HEK293 (cell line): ENCODE measurements around the gene ERAP2.

Experiments used
- CTCF ChIA-PET: fragments of 350-600 bp; formaldehyde crosslinking; extraction: SDS; loops from one replicate; lab custom pipeline; 2021; ENCODE audit warnings: antibody characterized with exemption; lab: Yijun Ruan, JAX
- POLR2A ChIA-PET: fragments of 300-600 bp; formaldehyde crosslinking; extraction: SDS; loops from one replicate; lab custom pipeline; 2020; ENCODE audit warnings: antibody characterized with exemption, inconsistent platforms; lab: Yijun Ruan, JAX
- H3K27ac ChIP-seq: fragments of 200-500 bp; sonication (Bioruptor generic); 2 replicates; pipeline ENCODE4 v1.5.1; 2014; ENCODE audit warnings: low read depth, low read length, control low read depth, inconsistent platforms; ENCODE audit errors: extremely low read depth
- H3K36me3 ChIP-seq, 2 experiments: fragments of 200-500 bp in 1 of 2; sonication (Bioruptor generic) in 1 of 2; 1 replicate in 1 of 2; 2 replicates in 1 of 2; pipeline ENCODE4 v1.5.1; 2014 to 2017; ENCODE audit warnings: inconsistent platforms in 2 of 2, low read length in 2 of 2; ENCODE audit not compliant: control insufficient read depth in 2 of 2, insufficient read depth in 1 of 2
- H3K4me1 ChIP-seq: fragments of 200-500 bp; sonication (Bioruptor generic); 2 replicates; pipeline ENCODE4 v1.5.1; 2014; ENCODE audit warnings: mild to moderate bottlenecking, low read length, inconsistent platforms; ENCODE audit not compliant: control insufficient read depth, insufficient read depth
- H3K4me3 ChIP-seq: 2 replicates; pipeline ENCODE4 v1.5.1; 2011; ENCODE audit warnings: low read depth, mild to moderate bottlenecking, control low read depth, low read length, moderate library complexity
- H3K9me3 ChIP-seq: fragments of 200-500 bp; sonication (Bioruptor generic); 2 replicates; pipeline ENCODE4 v1.5.1; 2014; ENCODE audit warnings: low read depth, low read length, inconsistent platforms; ENCODE audit not compliant: control insufficient read depth, insufficient read depth
- BCL11A ChIP-seq: fragments of 450-650 bp; formaldehyde crosslinking; IDR thresholded peaks from 2 replicates; pipeline ENCODE4 v1.5.1; 2016; ENCODE audit warnings: low read depth, missing biosample characterization, missing genetic modification characterization
- GLIS1 ChIP-seq: fragments of 450-650 bp; formaldehyde crosslinking; IDR thresholded peaks from 2 replicates; pipeline ENCODE4 v1.5.1; 2016; ENCODE audit warnings: missing biosample characterization, missing genetic modification characterization
- KLF1 ChIP-seq: fragments of 450-650 bp; formaldehyde crosslinking; IDR thresholded peaks from 2 replicates; pipeline ENCODE4 v1.5.1; 2016; ENCODE audit warnings: missing biosample characterization, missing genetic modification characterization
- PRDM1 ChIP-seq: fragments of 450-650 bp; formaldehyde crosslinking; IDR thresholded peaks from 2 replicates; pipeline ENCODE4; 2016; ENCODE audit warnings: missing biosample characterization, missing genetic modification characterization
- SALL2 ChIP-seq: fragments of 450-650 bp; formaldehyde crosslinking; IDR thresholded peaks from 2 replicates; pipeline ENCODE4 v1.5.0; 2017; ENCODE audit warnings: missing biosample characterization, mild to moderate bottlenecking, missing genetic modification characterization, borderline replicate concordance
- SP3 ChIP-seq: fragments of 450-650 bp; formaldehyde crosslinking; IDR thresholded peaks from 2 replicates; pipeline ENCODE4 v1.5.1; 2016; ENCODE audit warnings: missing biosample characterization, missing genetic modification characterization
- ZFHX2 ChIP-seq: fragments of 450-650 bp; formaldehyde crosslinking; conservative IDR thresholded peaks from 2 replicates; pipeline ENCODE4 v1.5.1; 2016; ENCODE audit warnings: missing biosample characterization, missing genetic modification characterization
- ZNF10 ChIP-seq: fragments of 450-650 bp; formaldehyde crosslinking; IDR thresholded peaks from 2 replicates; pipeline ENCODE4 v1.5.1; 2017; ENCODE audit warnings: missing biosample characterization, missing genetic modification characterization
- ZNF223 ChIP-seq: fragments of 450-650 bp; formaldehyde crosslinking; IDR thresholded peaks from 2 replicates; pipeline ENCODE4 v1.5.1; 2016; ENCODE audit warnings: missing biosample characterization, missing genetic modification characterization
- ZNF311 ChIP-seq: fragments of 450-650 bp; formaldehyde crosslinking; IDR thresholded peaks from 2 replicates; pipeline ENCODE4 v1.5.1; 2017; ENCODE audit warnings: missing biosample characterization, missing genetic modification characterization, borderline replicate concordance
- ZNF404 ChIP-seq: fragments of 450-650 bp; formaldehyde crosslinking; IDR thresholded peaks from 2 replicates; pipeline ENCODE4 v1.5.1; 2017; ENCODE audit warnings: missing biosample characterization, missing genetic modification characterization
- ZNF433 ChIP-seq: fragments of 450-650 bp; formaldehyde crosslinking; IDR thresholded peaks from 2 replicates; pipeline ENCODE4 v1.5.1; 2016; ENCODE audit warnings: missing biosample characterization, missing genetic modification characterization, low read depth
- ZNF521 ChIP-seq: fragments of 450-650 bp; formaldehyde crosslinking; IDR thresholded peaks from 2 replicates; pipeline ENCODE4 v1.5.1; 2017; ENCODE audit warnings: missing biosample characterization, mild to moderate bottlenecking, missing genetic modification characterization
- ZNF677 ChIP-seq: fragments of 450-650 bp; IDR thresholded peaks from 2 replicates; pipeline ENCODE4 v1.5.0; 2018; ENCODE audit warnings: missing biosample characterization, mild to moderate bottlenecking, missing genetic modification characterization, moderate library complexity
- TF ChIP-seq, protein P1 (sequence below): fragments of 450-650 bp; formaldehyde crosslinking; IDR thresholded peaks from 2 replicates; pipeline ENCODE4 v1.5.1; 2016; ENCODE audit warnings: missing biosample characterization, missing genetic modification characterization
- TF ChIP-seq, protein P2 (sequence below): fragments of 450-650 bp; formaldehyde crosslinking; IDR thresholded peaks from 2 replicates; pipeline ENCODE4 v1.5.1; 2017; ENCODE audit warnings: missing biosample characterization, missing genetic modification characterization
- TF ChIP-seq, protein P3 (sequence below): fragments of 450-650 bp; IDR thresholded peaks from 2 replicates; pipeline ENCODE4 v1.5.1; 2018; ENCODE audit warnings: missing biosample characterization, missing genetic modification characterization
- TF ChIP-seq, protein P4 (sequence below): fragments of 450-650 bp; formaldehyde crosslinking; IDR thresholded peaks from 2 replicates; pipeline ENCODE4 v1.5.1; 2016; ENCODE audit warnings: missing biosample characterization, missing genetic modification characterization
- TF ChIP-seq, protein P5 (sequence below): fragments of 450-650 bp; formaldehyde crosslinking; IDR thresholded peaks from 2 replicates; pipeline ENCODE4 v1.5.1; 2017; ENCODE audit warnings: missing biosample characterization, mild to moderate bottlenecking, missing genetic modification characterization, moderate library complexity
- TF ChIP-seq, protein P6 (sequence below): fragments of 450-650 bp; formaldehyde crosslinking; IDR thresholded peaks from 2 replicates; pipeline ENCODE4 v1.5.1; 2016; ENCODE audit warnings: missing biosample characterization, missing genetic modification characterization
- TF ChIP-seq, protein P7 (sequence below): fragments of 450-650 bp; formaldehyde crosslinking; IDR thresholded peaks from 2 replicates; pipeline ENCODE4 v1.5.1; 2016; ENCODE audit warnings: missing biosample characterization, missing genetic modification characterization

Gene ERAP2

DNA sequence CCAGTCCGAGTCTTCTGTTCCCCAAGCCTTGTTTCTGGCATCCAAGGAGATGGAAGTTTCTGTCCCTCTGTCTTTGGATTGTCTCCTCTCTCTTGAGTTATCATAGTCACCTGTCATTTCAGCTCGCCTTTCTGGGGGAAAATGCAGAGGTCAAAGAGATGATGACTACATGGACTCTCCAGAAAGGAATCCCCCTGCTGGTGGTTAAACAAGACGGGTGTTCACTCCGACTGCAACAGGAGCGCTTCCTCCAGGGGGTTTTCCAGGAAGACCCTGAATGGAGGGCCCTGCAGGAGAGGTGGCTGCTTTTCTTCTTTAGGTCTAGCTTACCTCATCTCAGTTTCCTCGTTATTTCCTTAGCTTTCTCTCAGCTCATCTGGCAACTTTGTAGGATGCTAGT is 25.1 kb downstream of the ERAP2 start:
- ChIA-PET POLR2A (no interaction called here), CTCF (interaction anchor here (1.0 to 1.8 kb wide), 3 partner anchors 16 to 112 kb away, joined by 3 to 5 read pairs (median 4); no protein-coding TSS in a partner anchor)
- no peak overlapping the region for H3K27ac ChIP-seq
- no peaks in the 10 kb centered on the region for H3K36me3 ChIP-seq
- H3K4me3 ChIP-seq: no peak overlapping the region
- H3K9me3 ChIP-seq: no peaks in the 10 kb centered on the region
- no peaks in the 10 kb centered on the region for H3K4me1 ChIP-seq
- TF ChIP-seq, protein P1, sequence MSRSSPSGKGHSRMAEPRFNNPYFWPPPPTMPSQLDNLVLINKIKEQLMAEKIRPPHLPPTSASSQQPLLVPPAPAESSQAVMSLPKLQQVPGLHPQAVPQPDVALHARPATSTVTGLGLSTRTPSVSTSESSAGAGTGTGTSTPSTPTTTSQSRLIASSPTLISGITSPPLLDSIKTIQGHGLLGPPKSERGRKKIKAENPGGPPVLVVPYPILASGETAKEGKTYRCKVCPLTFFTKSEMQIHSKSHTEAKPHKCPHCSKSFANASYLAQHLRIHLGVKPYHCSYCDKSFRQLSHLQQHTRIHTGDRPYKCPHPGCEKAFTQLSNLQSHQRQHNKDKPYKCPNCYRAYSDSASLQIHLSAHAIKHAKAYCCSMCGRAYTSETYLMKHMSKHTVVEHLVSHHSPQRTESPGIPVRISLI (tag by site-specific recombination): no peak
- TF ChIP-seq, protein P2, sequence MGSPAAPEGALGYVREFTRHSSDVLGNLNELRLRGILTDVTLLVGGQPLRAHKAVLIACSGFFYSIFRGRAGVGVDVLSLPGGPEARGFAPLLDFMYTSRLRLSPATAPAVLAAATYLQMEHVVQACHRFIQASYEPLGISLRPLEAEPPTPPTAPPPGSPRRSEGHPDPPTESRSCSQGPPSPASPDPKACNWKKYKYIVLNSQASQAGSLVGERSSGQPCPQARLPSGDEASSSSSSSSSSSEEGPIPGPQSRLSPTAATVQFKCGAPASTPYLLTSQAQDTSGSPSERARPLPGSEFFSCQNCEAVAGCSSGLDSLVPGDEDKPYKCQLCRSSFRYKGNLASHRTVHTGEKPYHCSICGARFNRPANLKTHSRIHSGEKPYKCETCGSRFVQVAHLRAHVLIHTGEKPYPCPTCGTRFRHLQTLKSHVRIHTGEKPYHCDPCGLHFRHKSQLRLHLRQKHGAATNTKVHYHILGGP: no peak
- TF ChIP-seq, protein P3, sequence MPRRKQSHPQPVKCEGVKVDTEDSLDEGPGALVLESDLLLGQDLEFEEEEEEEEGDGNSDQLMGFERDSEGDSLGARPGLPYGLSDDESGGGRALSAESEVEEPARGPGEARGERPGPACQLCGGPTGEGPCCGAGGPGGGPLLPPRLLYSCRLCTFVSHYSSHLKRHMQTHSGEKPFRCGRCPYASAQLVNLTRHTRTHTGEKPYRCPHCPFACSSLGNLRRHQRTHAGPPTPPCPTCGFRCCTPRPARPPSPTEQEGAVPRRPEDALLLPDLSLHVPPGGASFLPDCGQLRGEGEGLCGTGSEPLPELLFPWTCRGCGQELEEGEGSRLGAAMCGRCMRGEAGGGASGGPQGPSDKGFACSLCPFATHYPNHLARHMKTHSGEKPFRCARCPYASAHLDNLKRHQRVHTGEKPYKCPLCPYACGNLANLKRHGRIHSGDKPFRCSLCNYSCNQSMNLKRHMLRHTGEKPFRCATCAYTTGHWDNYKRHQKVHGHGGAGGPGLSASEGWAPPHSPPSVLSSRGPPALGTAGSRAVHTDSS (tag by site-specific recombination): no peak
- TF ChIP-seq, protein P4, sequence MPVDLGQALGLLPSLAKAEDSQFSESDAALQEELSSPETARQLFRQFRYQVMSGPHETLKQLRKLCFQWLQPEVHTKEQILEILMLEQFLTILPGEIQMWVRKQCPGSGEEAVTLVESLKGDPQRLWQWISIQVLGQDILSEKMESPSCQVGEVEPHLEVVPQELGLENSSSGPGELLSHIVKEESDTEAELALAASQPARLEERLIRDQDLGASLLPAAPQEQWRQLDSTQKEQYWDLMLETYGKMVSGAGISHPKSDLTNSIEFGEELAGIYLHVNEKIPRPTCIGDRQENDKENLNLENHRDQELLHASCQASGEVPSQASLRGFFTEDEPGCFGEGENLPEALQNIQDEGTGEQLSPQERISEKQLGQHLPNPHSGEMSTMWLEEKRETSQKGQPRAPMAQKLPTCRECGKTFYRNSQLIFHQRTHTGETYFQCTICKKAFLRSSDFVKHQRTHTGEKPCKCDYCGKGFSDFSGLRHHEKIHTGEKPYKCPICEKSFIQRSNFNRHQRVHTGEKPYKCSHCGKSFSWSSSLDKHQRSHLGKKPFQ (tag by site-specific recombination): no peak
- TF ChIP-seq, protein P5, sequence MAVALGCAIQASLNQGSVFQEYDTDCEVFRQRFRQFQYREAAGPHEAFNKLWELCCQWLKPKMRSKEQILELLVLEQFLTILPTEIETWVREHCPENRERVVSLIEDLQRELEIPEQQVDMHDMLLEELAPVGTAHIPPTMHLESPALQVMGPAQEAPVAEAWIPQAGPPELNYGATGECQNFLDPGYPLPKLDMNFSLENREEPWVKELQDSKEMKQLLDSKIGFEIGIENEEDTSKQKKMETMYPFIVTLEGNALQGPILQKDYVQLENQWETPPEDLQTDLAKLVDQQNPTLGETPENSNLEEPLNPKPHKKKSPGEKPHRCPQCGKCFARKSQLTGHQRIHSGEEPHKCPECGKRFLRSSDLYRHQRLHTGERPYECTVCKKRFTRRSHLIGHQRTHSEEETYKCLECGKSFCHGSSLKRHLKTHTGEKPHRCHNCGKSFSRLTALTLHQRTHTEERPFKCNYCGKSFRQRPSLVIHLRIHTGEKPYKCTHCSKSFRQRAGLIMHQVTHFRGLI (tag by site-specific recombination): no peak
- TF ChIP-seq BCL11A (tag by site-specific recombination) (no peak), PRDM1 (no peak), ZNF433 (no peak), SALL2 (no peak), ZNF311 (no peak)
- TF ChIP-seq, protein P6, sequence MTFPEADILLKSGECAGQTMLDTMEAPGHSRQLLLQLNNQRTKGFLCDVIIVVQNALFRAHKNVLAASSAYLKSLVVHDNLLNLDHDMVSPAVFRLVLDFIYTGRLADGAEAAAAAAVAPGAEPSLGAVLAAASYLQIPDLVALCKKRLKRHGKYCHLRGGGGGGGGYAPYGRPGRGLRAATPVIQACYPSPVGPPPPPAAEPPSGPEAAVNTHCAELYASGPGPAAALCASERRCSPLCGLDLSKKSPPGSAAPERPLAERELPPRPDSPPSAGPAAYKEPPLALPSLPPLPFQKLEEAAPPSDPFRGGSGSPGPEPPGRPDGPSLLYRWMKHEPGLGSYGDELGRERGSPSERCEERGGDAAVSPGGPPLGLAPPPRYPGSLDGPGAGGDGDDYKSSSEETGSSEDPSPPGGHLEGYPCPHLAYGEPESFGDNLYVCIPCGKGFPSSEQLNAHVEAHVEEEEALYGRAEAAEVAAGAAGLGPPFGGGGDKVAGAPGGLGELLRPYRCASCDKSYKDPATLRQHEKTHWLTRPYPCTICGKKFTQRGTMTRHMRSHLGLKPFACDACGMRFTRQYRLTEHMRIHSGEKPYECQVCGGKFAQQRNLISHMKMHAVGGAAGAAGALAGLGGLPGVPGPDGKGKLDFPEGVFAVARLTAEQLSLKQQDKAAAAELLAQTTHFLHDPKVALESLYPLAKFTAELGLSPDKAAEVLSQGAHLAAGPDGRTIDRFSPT (tag by site-specific recombination): no peak

DNA sequence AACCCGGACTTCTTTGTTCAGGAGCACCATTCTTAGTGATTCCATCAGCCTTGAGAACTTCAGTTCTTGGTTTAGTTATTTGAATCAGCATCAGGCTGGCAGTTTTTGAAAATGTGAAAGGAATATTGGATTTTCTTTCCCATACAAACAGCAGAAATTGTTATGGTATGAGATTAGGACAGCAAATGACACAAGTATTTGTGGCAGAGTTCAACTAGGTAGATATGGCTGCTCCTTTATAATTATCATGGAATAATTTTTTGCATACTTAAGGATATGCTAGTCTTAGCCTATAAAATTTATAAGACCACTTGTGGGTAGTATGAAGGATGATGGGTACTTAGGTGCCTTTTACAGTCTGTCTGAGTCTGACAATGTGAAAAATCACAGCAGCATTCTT is 25.5 kb downstream of the ERAP2 start:
- CTCF ChIA-PET: interaction anchor here (1.0 to 1.8 kb wide), 3 partner anchors 16 to 112 kb away, joined by 3 to 5 read pairs (median 4); no protein-coding TSS in a partner anchor
- no peak overlapping the region for H3K4me3 ChIP-seq
- no peak overlapping the region for H3K27ac ChIP-seq
- H3K4me1 ChIP-seq: no peaks in the 10 kb centered on the region
- no peaks in the 10 kb centered on the region for H3K9me3 ChIP-seq
- POLR2A ChIA-PET: no interaction called here
- H3K36me3 ChIP-seq: no peaks in the 10 kb centered on the region
- TF ChIP-seq ZNF521 (tag by site-specific recombination) (no peak), BCL11A (tag by site-specific recombination) (no peak), ZNF10 (tag by site-specific recombination) (no peak), SP3 (tag by site-specific recombination) (no peak), ZNF404 (tag by site-specific recombination) (no peak), ZNF677 (tag by site-specific recombination) (no peak), ZNF223 (tag by site-specific recombination) (no peak), KLF1 (tag by site-specific recombination) (no peak), GLIS1 (tag by site-specific recombination) (no peak), ZFHX2 (tag by site-specific recombination) (no peak)
- TF ChIP-seq, protein P7, sequence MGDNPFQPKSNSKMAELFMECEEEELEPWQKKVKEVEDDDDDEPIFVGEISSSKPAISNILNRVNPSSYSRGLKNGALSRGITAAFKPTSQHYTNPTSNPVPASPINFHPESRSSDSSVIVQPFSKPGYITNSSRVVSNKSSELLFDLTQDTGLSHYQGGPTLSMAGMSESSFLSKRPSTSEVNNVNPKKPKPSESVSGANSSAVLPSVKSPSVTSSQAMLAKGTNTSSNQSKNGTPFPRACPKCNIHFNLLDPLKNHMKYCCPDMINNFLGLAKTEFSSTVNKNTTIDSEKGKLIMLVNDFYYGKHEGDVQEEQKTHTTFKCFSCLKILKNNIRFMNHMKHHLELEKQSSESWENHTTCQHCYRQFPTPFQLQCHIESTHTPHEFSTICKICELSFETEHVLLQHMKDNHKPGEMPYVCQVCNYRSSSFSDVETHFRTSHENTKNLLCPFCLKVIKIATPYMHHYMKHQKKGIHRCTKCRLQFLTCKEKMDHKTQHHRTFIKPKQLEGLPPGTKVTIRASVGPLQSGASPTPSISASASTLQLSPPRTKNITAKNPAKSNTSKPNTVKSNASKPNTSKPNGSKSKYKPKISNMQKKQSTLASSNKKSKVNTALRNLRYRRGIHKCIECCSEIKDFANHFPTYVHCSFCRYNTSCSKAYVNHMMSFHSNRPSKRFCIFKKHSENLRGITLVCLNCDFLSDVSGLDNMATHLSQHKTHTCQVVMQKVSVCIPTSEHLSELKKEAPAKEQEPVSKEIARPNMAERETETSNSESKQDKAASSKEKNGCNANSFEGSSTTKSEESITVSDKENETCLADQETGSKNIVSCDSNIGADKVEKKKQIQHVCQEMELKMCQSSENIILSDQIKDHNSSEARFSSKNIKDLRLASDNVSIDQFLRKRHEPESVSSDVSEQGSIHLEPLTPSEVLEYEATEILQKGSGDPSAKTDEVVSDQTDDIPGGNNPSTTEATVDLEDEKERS: no peak
- TF ChIP-seq, protein P4 (tag by site-specific recombination): no peak
